GM12801 (cell line): ENCODE data around the gene ATG10.

Experiments used
- TF ChIP-seq, protein P1 (sequence below): IDR thresholded peaks from one replicate; pipeline ENCODE4 v1.5.1; 2011; ENCODE audit warnings: control low read depth; ENCODE audit not compliant: insufficient read length; ENCODE audit errors: extremely low read depth

The ATG10 gene

GRCh38 chr5:81971712-81972491 lies at the start of gene ATG10:
Gene ATG10, plus strand, starts transcription at chr5:81972023. Its CDS starts 15,548 bp downstream, at chr5:81987571.
- TF ChIP-seq, protein P1, sequence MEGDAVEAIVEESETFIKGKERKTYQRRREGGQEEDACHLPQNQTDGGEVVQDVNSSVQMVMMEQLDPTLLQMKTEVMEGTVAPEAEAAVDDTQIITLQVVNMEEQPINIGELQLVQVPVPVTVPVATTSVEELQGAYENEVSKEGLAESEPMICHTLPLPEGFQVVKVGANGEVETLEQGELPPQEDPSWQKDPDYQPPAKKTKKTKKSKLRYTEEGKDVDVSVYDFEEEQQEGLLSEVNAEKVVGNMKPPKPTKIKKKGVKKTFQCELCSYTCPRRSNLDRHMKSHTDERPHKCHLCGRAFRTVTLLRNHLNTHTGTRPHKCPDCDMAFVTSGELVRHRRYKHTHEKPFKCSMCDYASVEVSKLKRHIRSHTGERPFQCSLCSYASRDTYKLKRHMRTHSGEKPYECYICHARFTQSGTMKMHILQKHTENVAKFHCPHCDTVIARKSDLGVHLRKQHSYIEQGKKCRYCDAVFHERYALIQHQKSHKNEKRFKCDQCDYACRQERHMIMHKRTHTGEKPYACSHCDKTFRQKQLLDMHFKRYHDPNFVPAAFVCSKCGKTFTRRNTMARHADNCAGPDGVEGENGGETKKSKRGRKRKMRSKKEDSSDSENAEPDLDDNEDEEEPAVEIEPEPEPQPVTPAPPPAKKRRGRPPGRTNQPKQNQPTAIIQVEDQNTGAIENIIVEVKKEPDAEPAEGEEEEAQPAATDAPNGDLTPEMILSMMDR, result no peak

GRCh38 chr5:81922854-81923279 lies 49.0 kb upstream of the ATG10 start:
- TF ChIP-seq, protein P1, result no peak

- TF ChIP-seq, protein P1, result no peak
These were observed 47.4 kb upstream of the ATG10 start for GRCh38 chr5:81924442-81924841.

DNA sequence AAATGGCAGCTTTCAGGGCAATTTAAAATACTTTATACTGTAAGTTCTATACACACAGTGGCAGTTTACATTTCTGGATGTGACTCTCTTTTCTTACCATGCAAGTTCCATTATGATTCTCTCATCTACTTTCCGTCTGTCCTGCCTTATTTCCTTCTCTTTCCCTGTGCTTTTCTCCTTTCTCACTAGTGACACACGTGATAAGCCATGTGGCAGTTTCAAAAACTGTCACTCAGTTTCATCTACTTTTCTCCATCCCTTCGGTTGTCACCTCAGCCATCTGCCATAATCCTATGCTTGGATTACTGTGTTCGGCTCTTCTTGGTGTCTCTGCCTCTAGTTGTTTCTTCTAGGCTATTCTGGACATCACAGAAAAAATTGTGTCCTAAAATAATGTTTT lies 46.8 kb upstream of the ATG10 start:
- TF ChIP-seq, protein P1, result no peak

DNA sequence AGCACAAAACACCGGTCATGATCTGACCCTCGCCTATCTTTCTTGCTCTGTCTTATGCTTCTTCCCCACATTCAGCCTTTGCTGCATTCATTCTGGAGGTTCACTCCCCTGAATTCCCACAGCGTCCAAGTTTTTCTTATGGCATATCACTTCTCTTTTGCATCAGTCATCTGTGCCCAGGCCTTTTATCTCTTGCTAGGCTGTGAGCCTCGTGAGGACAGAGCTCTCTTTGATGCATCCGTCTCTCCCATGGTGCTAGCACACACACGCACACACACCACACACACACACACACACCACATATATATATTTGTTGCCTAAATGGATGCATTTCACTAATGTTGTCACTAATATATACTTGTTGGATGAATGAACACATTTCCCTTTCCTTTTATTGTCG lies 45.8 kb upstream of the ATG10 start:
- TF ChIP-seq, protein P1, result no peak

DNA sequence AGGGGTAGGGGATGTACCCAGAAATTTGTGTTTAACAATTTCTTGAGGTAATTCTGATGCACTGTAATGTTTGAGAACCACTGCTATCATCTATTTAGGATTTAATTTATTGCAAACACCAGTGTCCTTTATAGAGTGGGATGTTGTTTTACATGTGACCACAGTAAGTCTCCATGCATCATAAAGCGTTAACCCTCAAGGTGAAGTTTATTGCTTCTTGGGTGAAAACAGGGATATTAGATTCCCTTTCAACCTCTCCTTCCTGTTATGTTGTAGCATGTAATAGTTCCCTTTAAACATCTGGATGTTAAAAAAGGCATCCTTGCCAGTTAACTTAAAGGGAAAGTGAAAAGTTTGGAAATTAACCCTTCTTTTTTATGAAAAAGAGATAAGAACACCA lies 35.8 kb upstream of the ATG10 start:
- TF ChIP-seq, protein P1, result no peak

DNA sequence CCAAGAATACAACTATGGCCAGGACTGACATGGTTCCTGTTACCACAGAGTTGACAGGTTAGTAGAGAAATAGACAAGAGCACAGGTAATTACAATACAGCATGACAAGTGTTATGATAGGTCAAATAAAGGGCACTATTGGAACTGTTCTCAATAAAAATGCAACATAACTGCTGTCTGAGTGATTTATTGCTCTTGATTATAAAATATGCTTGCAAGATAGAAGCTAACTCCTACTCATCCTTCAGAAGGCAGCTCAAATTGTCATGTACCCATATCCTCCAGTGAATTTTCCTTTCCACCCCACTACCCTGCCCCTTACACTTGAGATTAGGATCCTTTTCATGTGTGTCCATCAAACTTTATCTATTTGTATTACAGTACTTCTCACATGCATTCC lies 35.1 kb upstream of the ATG10 start:
- TF ChIP-seq, protein P1, result no peak
